DMS 273 (cell line): ENCODE data around the gene ADD1.
A peak's percentile ranks its signal among the peaks of the same experiment; 100 is the strongest.

Experiments
- DNase-seq: peaks from one replicate; lab custom pipeline; 2025; ENCODE audit not compliant: unreplicated experiment; lab: John Stamatoyannopoulos, UW

Gene ADD1

GRCh38 chr4:2879026-2879425, 35.4 kb downstream of the ADD1 start:
- DNase-seq = no peak

GRCh38 chr4:2881431-2881830, 37.8 kb downstream of the ADD1 start:
- no peak for DNase-seq

- DNase-seq = no peak
Observed at GRCh38 chr4:2882341-2882740, 38.7 kb downstream of the ADD1 start.

- no peak for DNase-seq
Observed at GRCh38 chr4:2886161-2886560, 42.5 kb downstream of the ADD1 start.

GRCh38 chr4:2886622-2887021, 43.0 kb downstream of the ADD1 start:
- DNase-seq = peak; percentile 11

- DNase-seq = no peak
Observed at GRCh38 chr4:2887343-2887742, 43.7 kb downstream of the ADD1 start.

- no peak for DNase-seq
Observed at GRCh38 chr4:2888886-2889285, 45.2 kb downstream of the ADD1 start.

GRCh38 chr4:2891294-2891693, 47.6 kb downstream of the ADD1 start:
- DNase-seq = no peak

- no peak for DNase-seq
Observed at GRCh38 chr4:2893772-2894171, 50.1 kb downstream of the ADD1 start.

GRCh38 chr4:2898001-2898400, 54.4 kb downstream of the ADD1 start:
- DNase-seq = no peak

GRCh38 chr4:2900741-2901140, 57.1 kb downstream of the ADD1 start:
- DNase-seq = no peak

- no peak for DNase-seq
Observed at GRCh38 chr4:2901186-2901585, 57.5 kb downstream of the ADD1 start.

- DNase-seq = no peak
Observed at GRCh38 chr4:2902126-2902525, 58.5 kb downstream of the ADD1 start.

- DNase-seq = no peak
Observed at GRCh38 chr4:2905544-2905943, 61.9 kb downstream of the ADD1 start.

- DNase-seq = no peak
Observed at GRCh38 chr4:2906218-2906617, 62.6 kb downstream of the ADD1 start.

GRCh38 chr4:2907226-2907625, 63.6 kb downstream of the ADD1 start:
- DNase-seq = no peak

- no peak for DNase-seq
Observed at GRCh38 chr4:2907706-2908293, 64.2 kb downstream of the ADD1 start.

- DNase-seq = no peak
Observed at GRCh38 chr4:2908686-2909085, 65.0 kb downstream of the ADD1 start.

GRCh38 chr4:2909583-2909982, 65.9 kb downstream of the ADD1 start:
- no peak for DNase-seq

- DNase-seq = no peak
Observed at GRCh38 chr4:2910409-2910808, 66.8 kb downstream of the ADD1 start.

GRCh38 chr4:2911868-2912267, 68.2 kb downstream of the ADD1 start:
- no peak for DNase-seq

GRCh38 chr4:2913168-2913567, 69.5 kb downstream of the ADD1 start:
- DNase-seq = no peak

- DNase-seq = no peak
Observed at GRCh38 chr4:2914256-2915126, 70.8 kb downstream of the ADD1 start.
